ENCODE measurements around the gene ANTXR1.

GRCh38 chr2:68994864-68995263 is 18.1 kb upstream of the ANTXR1 start:
- TF ChIP-seq CTCF (IDR thresholded peaks at IDR 0.05; ENCODE audit: low read depth, low read length) (no peak), EZH2phosphoT487 (IDR thresholded peaks at IDR 0.05; ENCODE audit: low read depth) (no peak)
